Measurements from ENCODE around the gene ELMO1. TPM values are rescaled to one million over a fixed set of nuclear protein-coding genes. Genes with fewer than 3 reads are reported as not detected.

Gene ELMO1
- total and polyA plus RNA-seq, 9 donors = 8.9 to 48.9 (median 28.0) TPM

DNA sequence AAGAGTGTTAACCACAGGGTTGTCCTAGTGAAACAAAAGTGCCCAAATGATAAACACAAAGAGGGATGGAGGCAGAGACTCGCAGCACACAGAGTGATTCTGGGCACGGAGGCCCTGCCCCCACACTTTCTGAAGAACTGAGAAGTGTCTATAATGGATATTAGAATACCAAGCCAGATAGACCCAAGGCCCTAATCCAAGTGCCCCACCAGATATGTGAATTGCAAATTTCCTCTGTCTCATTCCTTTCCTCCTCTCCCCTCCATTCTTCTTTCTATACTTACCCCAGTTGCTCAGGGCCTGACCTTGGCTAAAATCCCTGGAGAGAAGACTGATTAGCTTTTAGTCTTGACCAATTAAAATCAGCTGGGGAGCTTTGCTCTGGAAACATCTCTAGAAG, 617.6 kb downstream of the ELMO1 start:
- Histone ChIP-seq H3K4me1 (ENCODE audit: insufficient read depth) (no peaks in the 10 kb centered on the region), H3K9me3 (no peaks in the 10 kb centered on the region), H3K27ac (no peak overlapping the region), H3K36me3 (no peaks in the 10 kb centered on the region), H3K27me3 (no peaks in the 10 kb centered on the region), H3K4me3 (no peak overlapping the region)
- no peak for TF ChIP-seq POLR2A (IDR thresholded peaks at IDR 0.05)
- TF ChIP-seq, protein P1, sequence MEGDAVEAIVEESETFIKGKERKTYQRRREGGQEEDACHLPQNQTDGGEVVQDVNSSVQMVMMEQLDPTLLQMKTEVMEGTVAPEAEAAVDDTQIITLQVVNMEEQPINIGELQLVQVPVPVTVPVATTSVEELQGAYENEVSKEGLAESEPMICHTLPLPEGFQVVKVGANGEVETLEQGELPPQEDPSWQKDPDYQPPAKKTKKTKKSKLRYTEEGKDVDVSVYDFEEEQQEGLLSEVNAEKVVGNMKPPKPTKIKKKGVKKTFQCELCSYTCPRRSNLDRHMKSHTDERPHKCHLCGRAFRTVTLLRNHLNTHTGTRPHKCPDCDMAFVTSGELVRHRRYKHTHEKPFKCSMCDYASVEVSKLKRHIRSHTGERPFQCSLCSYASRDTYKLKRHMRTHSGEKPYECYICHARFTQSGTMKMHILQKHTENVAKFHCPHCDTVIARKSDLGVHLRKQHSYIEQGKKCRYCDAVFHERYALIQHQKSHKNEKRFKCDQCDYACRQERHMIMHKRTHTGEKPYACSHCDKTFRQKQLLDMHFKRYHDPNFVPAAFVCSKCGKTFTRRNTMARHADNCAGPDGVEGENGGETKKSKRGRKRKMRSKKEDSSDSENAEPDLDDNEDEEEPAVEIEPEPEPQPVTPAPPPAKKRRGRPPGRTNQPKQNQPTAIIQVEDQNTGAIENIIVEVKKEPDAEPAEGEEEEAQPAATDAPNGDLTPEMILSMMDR (IDR thresholded peaks at IDR 0.05) = no peak
- TF ChIP-seq EP300 (IDR thresholded peaks at IDR 0.05) = no peak
- intact Hi-C loops (cut with DNase I) = no loop called here
- no peak for DNase-seq
- 85 to 93% (median 91%) methylated on average over 2 of the region's 2 CpGs for WGBS, 3 donors

DNA sequence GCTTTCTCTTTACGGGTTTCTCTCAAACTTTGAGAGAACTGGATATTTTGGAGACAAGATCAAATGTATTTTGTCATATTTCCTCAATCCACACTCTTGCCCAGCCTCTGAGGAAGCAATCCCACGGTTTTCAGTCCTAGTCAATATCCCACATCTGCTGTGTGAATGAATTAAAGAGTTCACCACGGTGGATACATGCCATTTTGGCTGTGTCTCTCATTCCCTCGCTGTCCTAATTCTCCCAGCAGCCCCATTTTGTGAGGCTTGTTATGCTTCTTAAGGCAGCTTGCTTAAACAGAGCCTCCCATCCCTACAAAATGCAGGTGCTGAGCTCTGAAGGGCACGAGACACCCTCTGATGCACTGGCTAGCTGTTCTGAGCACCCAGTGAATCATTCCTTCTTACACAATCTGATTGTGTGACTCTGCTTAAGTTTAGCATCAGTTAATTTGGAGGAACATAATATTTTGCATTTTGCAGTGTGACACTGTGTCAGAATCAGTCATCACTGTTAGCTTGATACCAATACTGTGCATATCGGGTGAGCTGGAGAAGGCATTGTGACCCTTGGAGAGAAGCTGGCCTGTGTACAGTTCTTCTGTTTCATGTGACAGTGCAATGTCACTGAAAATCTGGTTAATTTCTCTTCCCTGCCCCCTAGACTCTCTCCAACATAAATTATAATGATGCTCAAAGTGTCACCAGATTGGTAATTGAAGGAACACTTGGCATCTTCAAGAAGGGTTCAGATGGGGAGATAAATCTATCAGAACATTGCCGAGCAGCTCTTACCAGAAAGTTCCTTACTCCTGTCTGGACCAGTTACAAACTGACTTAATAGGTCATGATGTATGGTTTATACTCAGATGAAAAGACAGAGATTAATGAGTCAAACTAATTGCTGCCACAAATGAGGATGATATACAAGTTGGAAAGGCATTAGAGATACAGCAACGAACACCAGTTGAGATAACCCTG, 620.6 kb downstream of the ELMO1 start:
- H3K27ac ChIP-seq = no peak overlapping the region
- no peaks in the 10 kb centered on the region for H3K27me3 ChIP-seq
- no peak for TF ChIP-seq EP300 (IDR thresholded peaks at IDR 0.05)
- TF ChIP-seq, protein P1 (IDR thresholded peaks at IDR 0.05) = no peak
- TF ChIP-seq POLR2A (IDR thresholded peaks at IDR 0.05) = no peak
- H3K9me3 ChIP-seq = no peaks in the 10 kb centered on the region
- DNase-seq = no peak
- H3K36me3 ChIP-seq = no peaks in the 10 kb centered on the region
- H3K4me3 ChIP-seq = no peak overlapping the region
- 61 to 74% (median 67%) methylated on average over 8 of the region's 8 CpGs for WGBS, 3 donors
- H3K4me1 ChIP-seq (ENCODE audit: insufficient read depth) = no peaks in the 10 kb centered on the region
- intact Hi-C loops (cut with DNase I) = no loop called here

DNA sequence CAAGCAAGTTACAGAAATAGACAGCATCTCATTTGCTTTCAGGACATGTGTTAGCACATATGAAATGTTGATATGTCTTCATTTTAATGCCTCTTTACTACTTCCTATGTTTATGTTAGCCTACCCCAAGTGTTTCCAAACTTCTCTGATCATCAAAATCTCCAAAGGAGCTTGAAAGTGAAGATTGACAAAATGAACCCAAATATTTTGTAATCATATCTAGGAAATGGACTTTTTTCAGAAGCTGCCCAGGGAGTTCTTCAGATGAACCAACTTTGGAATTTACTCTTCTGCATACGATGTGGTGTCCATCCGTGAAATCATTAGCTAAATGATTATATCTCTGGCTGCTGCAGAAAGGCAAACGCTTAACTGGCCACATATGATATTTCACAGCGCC, 623.2 kb downstream of the ELMO1 start:
- H3K27me3 ChIP-seq = no peaks in the 10 kb centered on the region
- no peak overlapping the region for H3K27ac ChIP-seq
- TF ChIP-seq POLR2A (IDR thresholded peaks at IDR 0.05) = no peak
- TF ChIP-seq, protein P1 (IDR thresholded peaks at IDR 0.05) = no peak
- no peak for TF ChIP-seq EP300 (IDR thresholded peaks at IDR 0.05)
- H3K4me3 ChIP-seq = no peak overlapping the region
- H3K9me3 ChIP-seq = no peaks in the 10 kb centered on the region
- WGBS, 3 donors = 86 to 89% (median 87%) methylated on average over 4 of the region's 4 CpGs
- H3K4me1 ChIP-seq (ENCODE audit: insufficient read depth) = no peaks in the 10 kb centered on the region
- no peaks in the 10 kb centered on the region for H3K36me3 ChIP-seq
- no peak for DNase-seq
- intact Hi-C loops (cut with DNase I) = no loop called here

DNA sequence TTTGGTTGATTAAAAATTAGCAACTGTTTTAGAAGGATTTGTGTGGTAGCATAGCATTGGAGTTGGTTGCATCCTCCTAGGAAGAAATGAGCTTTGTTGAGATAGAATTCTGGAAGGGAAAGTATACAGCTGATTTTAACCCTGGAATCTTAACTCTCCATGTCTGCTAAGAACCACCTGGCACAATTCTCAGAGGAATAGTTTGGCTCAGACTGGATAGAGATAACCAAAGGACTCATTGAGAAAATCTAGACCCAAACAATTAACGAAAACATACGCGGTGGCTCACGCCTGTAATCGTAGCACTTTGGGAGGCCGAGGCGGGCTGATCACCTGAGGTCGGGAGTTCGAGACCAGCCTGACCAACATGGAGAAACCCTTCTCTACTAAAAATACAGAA, 625.3 kb downstream of the ELMO1 start:
- 38 to 70% (median 47%) methylated on average over 9 of the region's 9 CpGs for WGBS, 3 donors
- Histone ChIP-seq H3K9me3 (no peaks in the 10 kb centered on the region), H3K4me3 (no peak overlapping the region), H3K4me1 (ENCODE audit: insufficient read depth) (no peaks in the 10 kb centered on the region), H3K27ac (no peak overlapping the region), H3K36me3 (no peaks in the 10 kb centered on the region), H3K27me3 (no peaks in the 10 kb centered on the region)
- intact Hi-C loops (cut with DNase I) = no loop called here
- TF ChIP-seq, protein P1 (IDR thresholded peaks at IDR 0.05) = no peak
- TF ChIP-seq POLR2A (IDR thresholded peaks at IDR 0.05) (no peak), EP300 (IDR thresholded peaks at IDR 0.05) (no peak)
- no peak for DNase-seq

All from ovary (tissue), 9 donors.